Stimulated activated CD8-positive, alpha-beta memory T cell treated with anti-CD3 and anti-CD28 coated beads, Interleukin-15, amount 100 ng/mL, for 4 hours (primary cell): Measurements from ENCODE around the gene INIP.
A peak's percentile ranks its signal among the peaks of the same experiment; 100 is the strongest.

Experiments
- DNase-seq, 2 donors: peaks; one replicate each; pipeline ENCODE4 v3.0.0-alpha.2; 2020; ENCODE audit warnings: low read depth in 2 of 2

The INIP gene

GRCh38 chr9:112717661-112718331, at the start of gene INIP:
Gene INIP (minus strand): TSS chr9:112718117. CDS start chr9:112716485, 1,632 bp downstream.
- peak; percentile 96 to 98 for DNase-seq

- DNase-seq: no peak
These were observed 47.4 kb upstream of the INIP start for GRCh38 chr9:112765281-112765680.

- DNase-seq: no peak
These were observed 46.9 kb upstream of the INIP start for GRCh38 chr9:112764837-112765236.

- no peak for DNase-seq
These were observed 46.4 kb upstream of the INIP start for GRCh38 chr9:112764344-112764743.

- DNase-seq: no peak
These were observed 45.0 kb upstream of the INIP start for GRCh38 chr9:112762726-112763518.

GRCh38 chr9:112761912-112762655, 44.2 kb upstream of the INIP start:
- no peak for DNase-seq

GRCh38 chr9:112760821-112761220, 42.9 kb upstream of the INIP start:
- no peak for DNase-seq

- DNase-seq: no peak
These were observed 40.0 kb upstream of the INIP start for GRCh38 chr9:112757940-112758339.

- no peak for DNase-seq
These were observed 39.5 kb upstream of the INIP start for GRCh38 chr9:112757282-112757883.

GRCh38 chr9:112755675-112756074, 37.8 kb upstream of the INIP start:
- no peak for DNase-seq

GRCh38 chr9:112755016-112755427, 37.1 kb upstream of the INIP start:
- no peak for DNase-seq

GRCh38 chr9:112754578-112754977, 36.7 kb upstream of the INIP start:
- no peak for DNase-seq

- DNase-seq: no peak
These were observed 35.8 kb upstream of the INIP start for GRCh38 chr9:112753725-112754124.

GRCh38 chr9:112752334-112753125, 34.6 kb upstream of the INIP start:
- DNase-seq: no peak

- no peak for DNase-seq
These were observed 33.3 kb upstream of the INIP start for GRCh38 chr9:112751056-112751795.

- no peak for DNase-seq
These were observed 32.8 kb upstream of the INIP start for GRCh38 chr9:112750764-112751055.

GRCh38 chr9:112750016-112750763, 32.3 kb upstream of the INIP start, which contains the start of gene SNX30:
Gene SNX30 (plus strand): TSS chr9:112750760. CDS start chr9:112751002, 242 bp downstream.
- peak; percentile 51 to 70 for DNase-seq

GRCh38 chr9:112747094-112747493, 29.2 kb upstream of the INIP start:
- DNase-seq: no peak

- no peak for DNase-seq
These were observed 26.3 kb upstream of the INIP start for GRCh38 chr9:112744177-112744576.
